HFFc6 (cell line): ENCODE results near the gene STUM. TPM values are rescaled to one million over a fixed set of nuclear protein-coding genes. Genes with fewer than 3 reads are reported as not detected.

Experiments used
- DNase-seq: peaks from one replicate; pipeline ENCODE4 v3.0.0-alpha.2; 2018
- H3K27ac Mint-ChIP-seq: 2 replicates; pipeline ENCODE4 v1.8.0; 2020; ENCODE audit warnings: mild to moderate bottlenecking, mixed read lengths
- H3K27me3 Mint-ChIP-seq: 2 replicates; pipeline ENCODE4 v1.8.0; 2021; ENCODE audit warnings: mild to moderate bottlenecking, moderate library complexity, mixed read lengths; ENCODE audit not compliant: insufficient read depth
- H3K36me3 Mint-ChIP-seq: 2 replicates; pipeline ENCODE4 v1.8.0; 2021; ENCODE audit warnings: low read depth, mixed read lengths
- H3K4me1 Mint-ChIP-seq: 2 replicates; pipeline ENCODE4 v1.8.0; 2020; ENCODE audit warnings: low read depth, mixed read lengths
- H3K4me3 Mint-ChIP-seq: 2 replicates; pipeline ENCODE4 v1.8.0; 2020; ENCODE audit warnings: mild to moderate bottlenecking, moderate library complexity, mixed read lengths
- H3K9me3 Mint-ChIP-seq: 2 replicates; pipeline ENCODE4 v1.8.0; 2020; ENCODE audit warnings: mild to moderate bottlenecking, mixed read lengths
- CTCF ChIP-seq: fragments of 200-600 bp; sonication (generic); IDR thresholded peaks from 2 replicates; pipeline ENCODE4 v1.5.0; 2021; ENCODE audit warnings: antibody characterized with exemption, mild to moderate bottlenecking
- total RNA-seq, 6 experiments: library from RNA; stranded (reverse); fragmentation: NEBNext Ultra II Directional; extraction: Animal tissue kit (Norgen Biotek cat#: 25700); gene quantifications; 2 replicates in 1 of 6; 3 replicates in 5 of 6; pipeline ENCODE4 v1.2.3, GENCODE V29; 2021

STUM gene
- total RNA-seq, 6 experiments from 2014 or later, result not detected

- Mint-ChIP-seq H3K27me3 (peaks cover 34% of the 10 kb centered on the region), H3K36me3 (no peaks in the 10 kb centered on the region), H3K4me1 (no peaks in the 10 kb centered on the region), H3K9me3 (no peaks in the 10 kb centered on the region), H3K27ac (no peak overlapping the region), H3K4me3 (no peak overlapping the region)
- no peak for DNase-seq
- TF ChIP-seq CTCF, result no peak
Observed at GRCh38 chr1:226575436-226575720, 26.8 kb downstream of the STUM start.

GRCh38 chr1:226575739-226576378 is 27.3 kb downstream of the STUM start:
- TF ChIP-seq CTCF, result no peak
- no peaks in the 10 kb centered on the region for H3K4me1 Mint-ChIP-seq
- peaks cover 38% of the 10 kb centered on the region for H3K27me3 Mint-ChIP-seq
- H3K9me3 Mint-ChIP-seq, result no peaks in the 10 kb centered on the region
- H3K27ac Mint-ChIP-seq, result no peak overlapping the region
- H3K4me3 Mint-ChIP-seq, result no peak overlapping the region
- DNase-seq, result no peak
- H3K36me3 Mint-ChIP-seq, result no peaks in the 10 kb centered on the region

GRCh38 chr1:226576601-226577000 is 28.0 kb downstream of the STUM start:
- Mint-ChIP-seq H3K36me3 (no peaks in the 10 kb centered on the region), H3K9me3 (no peaks in the 10 kb centered on the region), H3K4me3 (no peak overlapping the region), H3K27ac (no peak overlapping the region), H3K4me1 (no peaks in the 10 kb centered on the region), H3K27me3 (peaks cover 40% of the 10 kb centered on the region)
- no peak for DNase-seq
- TF ChIP-seq CTCF, result no peak

- H3K4me1 Mint-ChIP-seq, result no peaks in the 10 kb centered on the region
- peaks cover 40% of the 10 kb centered on the region for H3K27me3 Mint-ChIP-seq
Observed at GRCh38 chr1:226577401-226578180, 29.0 kb downstream of the STUM start.

GRCh38 chr1:226578946-226579578 is 30.5 kb downstream of the STUM start:
- Mint-ChIP-seq H3K27ac (no peak overlapping the region), H3K27me3 (peaks cover 35% of the 10 kb centered on the region), H3K36me3 (no peaks in the 10 kb centered on the region), H3K9me3 (no peaks in the 10 kb centered on the region; the same call in 1 of the 2 replicates), H3K4me1 (no peaks in the 10 kb centered on the region), H3K4me3 (no peak overlapping the region)
- DNase-seq, result no peak
- TF ChIP-seq CTCF, result no peak

More at GRCh38 chr1:226577401-226578180, 29.0 kb downstream of the STUM start:
- DNase-seq, result no peak
- Mint-ChIP-seq H3K4me3 (no peak overlapping the region), H3K27ac (no peak overlapping the region), H3K36me3 (no peaks in the 10 kb centered on the region), H3K9me3 (no peaks in the 10 kb centered on the region; the same call in 1 of the 2 replicates)
- no peak for TF ChIP-seq CTCF
